Caco-2 (cell line): ENCODE results near the gene SPATA16. TPM values are rescaled to one million over a fixed set of nuclear protein-coding genes. Genes with fewer than 3 reads are reported as not detected.

Experiments
- BruUV-seq: library from RNA; stranded (reverse); fragments of 400-500 nt; replicated peaks from 2 replicates; lab custom pipeline; 2021; lab: Mats Ljungman, UMichigan
- CTCF ChIA-PET: fragments of 300-600 bp; sonication (Branson Sonifier 250); formaldehyde crosslinking; loops from one replicate; lab custom pipeline; 2022; ENCODE audit warnings: antibody characterized with exemption; lab: Charles Lee
- POLR2A ChIA-PET: fragments of 300-600 bp; sonication (Branson Sonifier 250); formaldehyde crosslinking; loops from one replicate; lab custom pipeline; 2022; ENCODE audit warnings: antibody characterized with exemption; lab: Charles Lee
- DNase-seq, 2 experiments: peaks; one replicate each; pipeline versions ENCODE4 v3.0.0 to v3.0.0-alpha.2; 2020 to 2022
- H3K27me3 ChIP-seq: replicated peaks from 2 replicates; pipeline ENCODE4 v1.6.0; 2011; ENCODE audit warnings: low read length; ENCODE audit not compliant: control insufficient read depth, insufficient read depth
- H3K36me3 ChIP-seq: 2 replicates; pipeline ENCODE4 v1.5.1; 2011; ENCODE audit warnings: low read length; ENCODE audit not compliant: control insufficient read depth, insufficient read depth
- H3K4me1 ChIP-seq: fragments of 250-450 bp; sonication (Bioruptor Pico); 2 replicates; pipeline ENCODE4 v1.5.1; 2020; ENCODE audit warnings: mild to moderate bottlenecking
- H3K4me3 ChIP-seq: 2 replicates; pipeline ENCODE4 v1.5.1; 2011; ENCODE audit warnings: low read depth, mild to moderate bottlenecking, control low read depth, low read length
- H3K9me3 ChIP-seq: fragments of 250-450 bp; sonication (Bioruptor Pico); 2 replicates; pipeline ENCODE4 v1.5.1; 2020; ENCODE audit warnings: mild to moderate bottlenecking, moderate library complexity
- H3K27ac Mint-ChIP-seq: one replicate; pipeline ENCODE4 v1.8.0; 2022; ENCODE audit warnings: mixed read lengths; ENCODE audit not compliant: unreplicated experiment
- H3K27me3 Mint-ChIP-seq: one replicate; pipeline ENCODE4 v1.8.0; 2022; ENCODE audit warnings: mixed read lengths; ENCODE audit not compliant: insufficient read depth, unreplicated experiment
- H3K36me3 Mint-ChIP-seq: one replicate; pipeline ENCODE4 v1.8.0; 2022; ENCODE audit warnings: mild to moderate bottlenecking, mixed read lengths; ENCODE audit not compliant: insufficient read depth, unreplicated experiment
- H3K4me1 Mint-ChIP-seq: one replicate; pipeline ENCODE4 v1.8.0; 2022; ENCODE audit warnings: low read depth, mixed read lengths; ENCODE audit not compliant: unreplicated experiment
- H3K4me3 Mint-ChIP-seq: one replicate; pipeline ENCODE4 v1.8.0; 2022; ENCODE audit warnings: mild to moderate bottlenecking, moderate library complexity, mixed read lengths; ENCODE audit not compliant: unreplicated experiment
- H3K9me3 Mint-ChIP-seq: one replicate; pipeline ENCODE4 v1.8.0; 2022; ENCODE audit warnings: mixed read lengths; ENCODE audit not compliant: unreplicated experiment
- intact Hi-C: fragments of 100-400 bp; cut with micrococcal nuclease; formaldehyde crosslinking; loops from one replicate; pipeline ENCODE4 v1.10.0; 2022; ENCODE audit not compliant: unreplicated experiment
- total RNA-seq: library from RNA; stranded (reverse); gene quantifications from 2 replicates; pipeline ENCODE4 v1.2.3, GENCODE V29; 2022
- TF ChIP-seq, protein P1 (sequence below), 2 experiments: fragments of 200-600 bp in 1 of 2; IDR thresholded peaks; 1 replicate in 1 of 2; 2 replicates in 1 of 2; pipeline versions ENCODE4 v1.5.1 to v1.8.0; 2011 to 2022; ENCODE audit warnings: antibody characterized with exemption in 1 of 2, control low read depth in 1 of 2, inconsistent platforms in 1 of 2, low read depth in 1 of 2, low read length in 1 of 2, mild to moderate bottlenecking in 1 of 2, moderate library complexity in 1 of 2; ENCODE audit not compliant: insufficient read depth in 1 of 2, severe bottlenecking in 1 of 2, unreplicated experiment in 1 of 2

The SPATA16 gene
- total RNA-seq, 1 experiment from 2014 or later, result not detected

DNA sequence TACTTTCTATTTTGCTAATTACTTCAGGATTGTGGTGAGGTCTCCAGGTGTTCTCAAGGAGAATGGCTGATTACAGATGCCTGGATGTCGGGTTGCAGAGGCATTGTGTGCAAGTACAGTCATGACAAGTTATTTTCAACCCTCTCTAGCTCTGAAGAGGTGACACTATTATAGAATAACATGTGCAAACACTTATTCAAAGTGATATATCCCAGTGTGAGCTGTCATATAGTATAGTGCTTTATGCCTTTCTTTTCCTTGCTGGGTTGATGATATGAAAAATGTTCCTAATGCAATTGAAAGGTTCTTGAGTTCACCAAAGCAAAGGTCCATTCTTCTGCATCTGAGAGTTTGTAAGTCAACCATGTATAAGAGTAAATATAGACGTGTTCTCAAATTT lies 167.2 kb downstream of the SPATA16 start:
- peaks cover 7% of the 10 kb centered on the region for H3K27me3 Mint-ChIP-seq
- Histone ChIP-seq H3K27me3 (no peaks in the 10 kb centered on the region), H3K4me1 (no peaks in the 10 kb centered on the region), H3K4me3 (no peak overlapping the region), H3K36me3 (no peaks in the 10 kb centered on the region), H3K9me3 (no peaks in the 10 kb centered on the region)
- intact Hi-C loops, result no loop called here
- POLR2A ChIA-PET, result no interaction called here
- TF ChIP-seq, protein P1, sequence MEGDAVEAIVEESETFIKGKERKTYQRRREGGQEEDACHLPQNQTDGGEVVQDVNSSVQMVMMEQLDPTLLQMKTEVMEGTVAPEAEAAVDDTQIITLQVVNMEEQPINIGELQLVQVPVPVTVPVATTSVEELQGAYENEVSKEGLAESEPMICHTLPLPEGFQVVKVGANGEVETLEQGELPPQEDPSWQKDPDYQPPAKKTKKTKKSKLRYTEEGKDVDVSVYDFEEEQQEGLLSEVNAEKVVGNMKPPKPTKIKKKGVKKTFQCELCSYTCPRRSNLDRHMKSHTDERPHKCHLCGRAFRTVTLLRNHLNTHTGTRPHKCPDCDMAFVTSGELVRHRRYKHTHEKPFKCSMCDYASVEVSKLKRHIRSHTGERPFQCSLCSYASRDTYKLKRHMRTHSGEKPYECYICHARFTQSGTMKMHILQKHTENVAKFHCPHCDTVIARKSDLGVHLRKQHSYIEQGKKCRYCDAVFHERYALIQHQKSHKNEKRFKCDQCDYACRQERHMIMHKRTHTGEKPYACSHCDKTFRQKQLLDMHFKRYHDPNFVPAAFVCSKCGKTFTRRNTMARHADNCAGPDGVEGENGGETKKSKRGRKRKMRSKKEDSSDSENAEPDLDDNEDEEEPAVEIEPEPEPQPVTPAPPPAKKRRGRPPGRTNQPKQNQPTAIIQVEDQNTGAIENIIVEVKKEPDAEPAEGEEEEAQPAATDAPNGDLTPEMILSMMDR (IDR thresholded peaks at IDR 0.05; ENCODE audit: insufficient read depth in 1 of 2, low read depth in 1 of 2, low read length in 1 of 2, severe bottlenecking in 1 of 2, unreplicated experiment in 1 of 2), result no peak
- H3K4me1 Mint-ChIP-seq, result no peaks in the 10 kb centered on the region
- H3K4me3 Mint-ChIP-seq, result no peak overlapping the region
- H3K27ac Mint-ChIP-seq, result no peak overlapping the region
- CTCF ChIA-PET, result no interaction called here
- no peaks in the 10 kb centered on the region for H3K36me3 Mint-ChIP-seq
- no TSS peak for BruUV-seq
- no peak for DNase-seq
- H3K9me3 Mint-ChIP-seq, result no peaks in the 10 kb centered on the region

DNA sequence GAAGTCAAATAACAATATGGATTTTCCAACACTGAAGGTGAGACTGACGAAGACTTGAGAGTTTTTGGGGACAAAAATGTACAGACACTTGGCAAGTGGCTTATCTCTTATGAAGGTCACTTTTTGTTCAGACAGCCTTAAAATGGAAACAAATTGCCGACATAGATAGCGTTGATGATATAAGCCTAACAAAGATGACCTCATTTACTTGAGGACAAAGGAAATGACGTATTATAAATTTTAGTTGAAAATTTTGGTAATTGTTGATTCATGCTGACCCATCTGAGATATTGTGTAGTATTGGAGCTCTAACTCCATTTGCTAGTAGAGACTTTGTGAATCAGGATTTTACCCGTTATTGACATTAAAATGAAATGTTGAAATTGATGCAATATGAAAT lies 168.3 kb downstream of the SPATA16 start:
- no peaks in the 10 kb centered on the region for H3K9me3 Mint-ChIP-seq
- ChIA-PET POLR2A (no interaction called here), CTCF (interaction anchor here (0.6 kb wide), 1 partner anchor 89 kb away, joined by 4 read pairs; no protein-coding TSS in a partner anchor)
- no TSS peak for BruUV-seq
- no peaks in the 10 kb centered on the region for H3K9me3 ChIP-seq
- intact Hi-C loops, result no loop called here
- H3K4me3 ChIP-seq, result no peak overlapping the region
- H3K27ac Mint-ChIP-seq, result no peak overlapping the region
- no peaks in the 10 kb centered on the region for H3K27me3 ChIP-seq
- no peaks in the 10 kb centered on the region for H3K4me1 Mint-ChIP-seq
- DNase-seq, result no peak
- H3K4me3 Mint-ChIP-seq, result no peak overlapping the region
- no peaks in the 10 kb centered on the region for H3K4me1 ChIP-seq
- H3K27me3 Mint-ChIP-seq, result peaks cover 7% of the 10 kb centered on the region
- H3K36me3 ChIP-seq, result no peaks in the 10 kb centered on the region
- TF ChIP-seq, protein P1 (IDR thresholded peaks at IDR 0.05; ENCODE audit: insufficient read depth in 1 of 2, low read depth in 1 of 2, low read length in 1 of 2, severe bottlenecking in 1 of 2, unreplicated experiment in 1 of 2), result no peak
- no peaks in the 10 kb centered on the region for H3K36me3 Mint-ChIP-seq

DNA sequence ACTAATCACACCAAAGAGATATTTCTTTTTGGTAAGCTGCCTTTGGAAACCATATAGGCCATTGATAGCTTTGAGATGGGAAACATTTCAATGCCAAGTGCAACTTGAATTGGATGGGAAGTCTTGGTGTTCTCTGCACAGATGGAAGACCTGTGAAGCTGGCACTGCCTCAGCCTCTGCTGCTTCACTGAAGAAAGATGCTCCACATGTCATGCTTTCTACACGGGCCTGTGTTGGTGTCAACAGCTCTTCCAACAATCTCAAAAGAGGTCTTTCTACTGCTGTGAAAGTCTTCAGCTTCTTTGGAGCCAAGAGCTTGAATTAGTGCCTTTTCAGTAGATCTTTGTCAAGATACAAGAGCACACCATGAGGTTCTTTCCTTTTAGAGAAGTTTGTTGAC lies 169.0 kb downstream of the SPATA16 start:
- intact Hi-C loops, result no loop called here
- H3K36me3 ChIP-seq, result no peaks in the 10 kb centered on the region
- H3K27me3 ChIP-seq, result no peaks in the 10 kb centered on the region
- no TSS peak for BruUV-seq
- no peaks in the 10 kb centered on the region for H3K9me3 ChIP-seq
- TF ChIP-seq, protein P1 (IDR thresholded peaks at IDR 0.05; ENCODE audit: insufficient read depth in 1 of 2, low read depth in 1 of 2, low read length in 1 of 2, severe bottlenecking in 1 of 2, unreplicated experiment in 1 of 2), result no peak
- no peaks in the 10 kb centered on the region for H3K9me3 Mint-ChIP-seq
- no peak for DNase-seq
- H3K4me3 Mint-ChIP-seq, result no peak overlapping the region
- no peaks in the 10 kb centered on the region for H3K4me1 ChIP-seq
- H3K4me3 ChIP-seq, result no peak overlapping the region
- H3K27ac Mint-ChIP-seq, result no peak overlapping the region
- ChIA-PET POLR2A (no interaction called here), CTCF (interaction anchor here (0.6 kb wide), 1 partner anchor 89 kb away, joined by 4 read pairs; no protein-coding TSS in a partner anchor)
- H3K36me3 Mint-ChIP-seq, result no peaks in the 10 kb centered on the region
- no peaks in the 10 kb centered on the region for H3K4me1 Mint-ChIP-seq
- H3K27me3 Mint-ChIP-seq, result peaks cover 7% of the 10 kb centered on the region
